HG02588 (cell line): ENCODE measurements around the gene BTBD9.

ENCODE experiments used
- ATAC-seq: cut with Tn5 transposase; IDR thresholded peaks from one replicate; pipeline ENCODE4 v1.9.1; 2021; ENCODE audit warnings: mild to moderate bottlenecking, moderate library complexity; ENCODE audit not compliant: unreplicated experiment

Gene BTBD9

GRCh38 chr6:38639498-38640215 lies at the start of gene BTBD9:
BTBD9 (minus strand) TSS chr6:38639929.
- ATAC-seq, result peak; percentile 78

- ATAC-seq, result peak; percentile 67
Measured at GRCh38 chr6:38688579-38689087, 48.9 kb upstream of the BTBD9 start.

- ATAC-seq, result no peak
Measured at GRCh38 chr6:38687549-38687948, 47.8 kb upstream of the BTBD9 start.

GRCh38 chr6:38687043-38687353 lies 47.3 kb upstream of the BTBD9 start:
- no peak for ATAC-seq

GRCh38 chr6:38686270-38687042 lies 46.7 kb upstream of the BTBD9 start:
- ATAC-seq, result no peak

- no peak for ATAC-seq
Measured at GRCh38 chr6:38684904-38685303, 45.2 kb upstream of the BTBD9 start.

- no peak for ATAC-seq
Measured at GRCh38 chr6:38684237-38684636, 44.5 kb upstream of the BTBD9 start.

GRCh38 chr6:38681850-38682249 lies 42.1 kb upstream of the BTBD9 start:
- no peak for ATAC-seq

- ATAC-seq, result no peak
Measured at GRCh38 chr6:38679668-38680067, 39.9 kb upstream of the BTBD9 start.

- no peak for ATAC-seq
Measured at GRCh38 chr6:38678178-38678760, 38.5 kb upstream of the BTBD9 start.

GRCh38 chr6:38676974-38677544 lies 37.3 kb upstream of the BTBD9 start:
- ATAC-seq, result no peak

- ATAC-seq, result no peak
Measured at GRCh38 chr6:38676236-38676973, 36.7 kb upstream of the BTBD9 start.

- no peak for ATAC-seq
Measured at GRCh38 chr6:38673397-38674165, 33.9 kb upstream of the BTBD9 start.

- ATAC-seq, result peak; percentile 76
Measured at GRCh38 chr6:38671885-38672467, 32.2 kb upstream of the BTBD9 start.

GRCh38 chr6:38658418-38659167 lies 18.9 kb upstream of the BTBD9 start:
- ATAC-seq, result no peak

GRCh38 chr6:38656896-38657295 lies 17.2 kb upstream of the BTBD9 start:
- ATAC-seq, result no peak

GRCh38 chr6:38654263-38654662 lies 14.5 kb upstream of the BTBD9 start:
- no peak for ATAC-seq

GRCh38 chr6:38651121-38651784 lies 11.5 kb upstream of the BTBD9 start:
- ATAC-seq, result no peak
